Stromal cell of bone marrow (primary cell): ENCODE results near the gene LRRC51.

Source experiments
- DNase-seq: peaks from one replicate; pipeline ENCODE4 v3.0.0-alpha.2; 2012; ENCODE audit warnings: low read depth

The LRRC51 gene

DNA sequence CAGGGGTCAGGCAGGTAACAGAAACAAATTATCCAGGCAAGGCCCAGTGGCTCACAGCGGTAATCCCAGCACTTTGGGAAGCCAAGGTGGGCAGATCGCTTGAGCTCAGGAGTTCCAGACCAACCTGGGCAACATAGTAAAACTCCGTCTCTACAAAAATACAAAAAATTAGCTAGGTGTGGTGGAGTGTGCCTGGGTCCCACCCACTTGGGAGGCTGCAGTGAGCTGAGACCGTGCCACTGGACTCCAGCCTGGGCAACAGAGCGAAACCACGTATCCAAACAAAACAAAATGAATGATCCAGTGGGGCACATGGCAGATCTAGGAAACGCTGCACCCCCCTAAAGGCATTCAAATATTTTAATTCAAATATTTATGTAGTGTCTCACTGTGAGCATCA, 10.2 kb upstream of the LRRC51 start:
- no peak for DNase-seq

DNA sequence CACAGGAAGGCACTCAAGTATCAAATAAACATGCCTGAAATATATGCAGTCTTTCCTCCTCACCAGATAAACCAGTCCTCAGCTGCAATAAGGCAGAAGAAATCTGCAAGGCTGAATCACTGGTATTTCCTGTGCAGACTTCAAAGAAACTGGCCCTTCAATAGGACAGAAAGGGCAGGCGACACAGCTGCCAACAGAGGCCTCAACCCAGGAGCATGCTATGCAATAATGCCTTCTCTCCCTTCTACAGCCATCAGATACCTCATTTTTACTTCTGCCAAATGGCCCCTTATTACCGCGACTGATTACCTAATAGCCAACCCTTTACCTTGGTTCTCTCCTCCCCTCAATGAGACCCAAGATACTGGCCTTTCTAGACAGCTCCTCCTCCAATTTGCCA, 8.3 kb upstream of the LRRC51 start:
- DNase-seq: no peak

DNA sequence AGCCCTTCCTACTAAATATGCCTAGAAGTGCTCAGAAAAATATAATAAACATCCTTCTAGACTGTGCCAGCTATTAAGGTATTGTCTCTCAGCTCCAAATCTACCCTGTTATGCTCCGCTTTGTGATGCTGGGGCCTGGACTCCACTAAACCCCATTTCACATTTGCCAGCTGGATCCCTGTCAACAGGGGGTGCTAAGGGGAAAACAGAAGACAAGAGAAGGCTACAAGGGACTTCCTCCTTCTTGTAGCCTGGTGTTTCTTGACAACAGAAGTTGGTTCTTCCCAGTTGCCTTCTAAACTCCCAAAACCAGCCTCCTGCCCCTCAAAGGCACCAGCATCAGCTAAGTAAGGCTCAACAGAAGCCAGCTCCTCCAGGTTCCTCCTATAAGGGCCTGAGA, 5.5 kb upstream of the LRRC51 start:
- DNase-seq: no peak

GRCh38 chr11:72075756-72076155, 4.9 kb upstream of the LRRC51 start:
- DNase-seq: no peak

DNA sequence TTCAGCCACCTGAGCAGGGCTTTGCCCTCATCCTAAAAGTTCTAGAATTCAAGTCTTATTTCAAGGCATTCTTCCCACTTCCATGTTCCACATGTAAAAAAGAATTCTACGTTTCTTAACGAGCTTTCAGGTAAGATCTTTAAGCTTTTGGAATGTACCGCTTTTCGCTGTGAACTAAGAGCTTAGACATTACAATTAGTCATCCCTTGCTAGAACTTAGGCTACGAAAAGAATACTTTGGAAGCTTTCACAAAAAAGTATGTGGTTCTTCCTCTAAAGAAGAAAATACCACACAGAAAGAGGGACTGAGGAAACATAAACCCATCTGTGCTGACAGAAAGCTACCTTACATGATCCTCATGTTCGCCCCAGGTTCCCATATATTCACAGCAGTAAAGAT, 2.2 kb upstream of the LRRC51 start:
- DNase-seq: no peak

DNA sequence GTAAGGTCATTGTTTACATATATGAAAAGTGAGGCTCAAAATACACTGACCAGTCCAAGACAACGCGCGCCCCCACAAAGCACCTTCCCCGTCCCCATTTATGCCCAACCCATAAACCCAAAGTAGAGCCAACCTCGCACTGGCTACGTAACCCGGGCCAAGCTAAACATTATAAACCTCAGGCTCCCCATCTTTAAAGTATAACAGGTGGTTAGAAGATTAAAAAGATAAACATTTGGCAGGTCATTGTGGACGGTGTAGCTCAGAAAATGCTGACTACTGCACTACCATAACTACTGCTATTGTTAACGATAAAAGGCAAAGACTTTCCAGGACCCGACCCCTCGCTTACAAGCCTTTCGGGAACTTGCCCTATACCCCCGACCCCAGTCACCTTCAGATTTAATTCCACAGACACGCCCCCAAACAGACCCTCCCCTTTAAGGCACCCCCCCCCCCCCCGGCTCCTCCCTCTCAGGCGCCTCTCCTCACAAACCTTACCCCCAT, 778 bp upstream of the LRRC51 start:
- DNase-seq: no peak

GRCh38 chr11:72081184-72081644, 564 bp downstream of the LRRC51 start:
- no peak for DNase-seq

- no peak for DNase-seq
Observed at GRCh38 chr11:72081821-72082453, 1.3 kb downstream of the LRRC51 start.

- no peak for DNase-seq
Observed at GRCh38 chr11:72083414-72083813, 2.8 kb downstream of the LRRC51 start.

GRCh38 chr11:72084076-72084475, 3.4 kb downstream of the LRRC51 start:
- DNase-seq: no peak

DNA sequence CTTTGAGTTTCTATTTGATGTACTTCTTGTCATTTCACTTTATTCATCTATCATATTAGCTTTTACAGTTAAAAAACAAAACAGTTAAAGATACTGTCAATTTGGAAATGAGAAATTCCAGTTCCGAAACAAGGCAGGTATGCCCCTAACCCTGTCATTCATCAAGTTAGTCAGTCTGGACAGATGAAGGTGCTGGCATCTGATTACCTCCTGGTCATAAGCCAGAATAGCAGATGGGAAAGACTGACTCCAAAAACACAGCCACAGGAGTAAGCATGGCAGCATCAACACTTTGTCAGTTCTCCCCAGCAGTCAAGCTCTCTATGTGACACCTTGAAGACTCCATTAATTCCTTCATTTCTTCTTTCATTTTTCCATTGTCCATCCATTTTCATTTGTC, 4.3 kb downstream of the LRRC51 start:
- DNase-seq: no peak

DNA sequence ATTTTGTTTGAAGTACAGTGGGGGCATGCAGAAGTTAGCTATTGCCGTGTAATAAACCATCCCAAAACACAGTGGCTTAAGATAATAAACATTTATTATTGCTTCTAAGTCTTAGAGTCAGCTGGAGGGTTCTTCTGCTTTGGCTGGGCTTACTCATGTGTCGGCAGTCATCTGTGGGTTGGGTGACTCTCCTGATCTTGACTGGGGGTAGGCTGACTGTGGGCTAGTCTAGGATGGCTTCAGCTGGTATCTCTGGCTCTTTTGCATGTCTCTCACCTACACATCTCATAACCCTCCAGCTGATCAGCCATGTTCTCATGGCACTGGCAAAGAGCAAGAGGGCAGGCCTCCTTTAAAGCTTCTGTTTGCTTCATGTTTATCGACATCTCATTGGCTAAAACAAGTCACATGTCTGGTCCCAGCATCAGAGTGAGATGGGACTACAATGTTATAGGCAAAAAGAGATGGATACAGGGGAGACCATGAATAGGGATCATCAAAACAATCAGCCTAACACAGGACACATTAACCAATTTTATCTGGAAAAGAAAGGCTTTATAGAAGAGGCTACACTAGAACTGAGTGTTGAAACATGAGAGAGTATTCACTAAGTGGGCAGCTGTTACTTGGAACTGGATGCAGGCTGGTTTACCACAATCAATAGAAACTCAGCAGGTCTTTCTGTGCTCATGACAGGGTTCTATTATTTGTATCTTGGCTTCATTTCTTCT, 5.1 kb downstream of the LRRC51 start:
- DNase-seq: no peak

DNA sequence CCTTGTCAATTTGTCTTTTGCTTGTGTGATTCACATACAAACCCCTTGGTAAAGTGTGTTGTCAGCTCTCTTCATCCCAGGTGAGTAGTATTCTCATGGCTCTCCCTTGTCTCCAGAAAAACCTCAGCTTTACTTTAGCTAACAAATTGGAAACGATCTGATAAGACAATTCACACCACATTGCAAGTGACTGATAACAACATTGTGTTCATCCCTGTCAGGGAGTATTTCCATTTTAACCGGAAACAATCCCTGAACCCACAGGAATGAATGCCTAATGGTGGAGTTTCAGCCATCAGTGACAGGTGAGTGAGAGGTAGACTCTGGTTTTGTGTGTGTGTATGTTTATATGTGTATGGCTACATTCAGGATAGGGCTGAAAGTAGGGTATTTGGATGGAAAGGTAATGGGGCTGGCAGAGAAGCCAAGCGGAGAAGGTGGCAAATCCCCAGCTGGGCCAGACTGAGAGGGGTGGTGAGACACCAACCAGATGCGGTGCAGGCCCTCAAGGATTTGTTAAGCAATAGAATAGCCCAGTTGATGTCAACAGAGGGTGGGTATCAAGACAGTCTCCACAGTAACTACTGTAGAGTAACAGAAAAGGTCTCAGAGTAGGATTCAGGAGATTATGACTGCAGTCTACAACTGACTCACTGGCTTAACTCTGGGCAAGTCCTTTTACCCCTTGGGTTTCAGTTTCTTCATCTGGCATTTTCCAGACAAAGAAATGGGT, 7.6 kb downstream of the LRRC51 start:
- DNase-seq: no peak

DNA sequence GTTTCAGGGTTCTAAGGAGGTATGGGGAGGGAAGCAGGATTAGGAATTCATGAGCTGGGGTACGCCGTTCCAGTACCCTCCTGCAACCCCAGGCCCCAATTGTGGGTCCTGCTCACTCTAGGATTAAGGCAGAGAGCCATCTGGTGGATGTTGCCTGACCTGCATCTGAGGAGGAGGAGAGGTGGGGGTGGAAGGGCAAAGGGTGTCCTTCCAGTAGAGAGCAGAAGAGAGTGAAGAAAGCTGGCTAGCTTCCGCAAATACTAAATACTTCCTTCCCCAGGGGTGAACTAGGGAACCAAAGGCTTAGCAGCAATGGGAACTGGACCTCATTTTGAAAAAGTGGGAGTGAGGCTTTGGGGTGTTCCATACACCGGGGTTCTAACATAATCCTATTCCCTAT, 10.6 kb downstream of the LRRC51 start:
- peak; percentile 45 for DNase-seq

DNA sequence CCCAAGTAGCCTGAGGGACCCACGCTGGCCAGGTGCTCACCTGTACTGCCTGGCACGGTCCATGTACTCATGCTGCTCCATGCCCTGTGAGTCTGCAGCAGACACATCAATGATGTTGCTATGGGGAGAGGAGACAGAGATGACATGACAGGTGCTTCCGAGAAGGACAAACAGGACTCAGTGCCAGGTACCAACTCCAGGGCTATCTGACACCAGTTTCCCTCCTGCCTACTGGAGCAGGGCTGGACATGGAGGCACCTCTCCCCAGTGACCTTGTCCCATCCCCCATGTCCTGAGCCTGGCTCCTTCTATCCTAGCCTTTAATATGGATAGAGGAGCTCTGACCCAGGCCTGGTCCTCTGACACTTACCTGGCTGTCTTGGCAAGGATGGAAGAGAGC, 18.1 kb downstream of the LRRC51 start:
- no peak for DNase-seq

DNA sequence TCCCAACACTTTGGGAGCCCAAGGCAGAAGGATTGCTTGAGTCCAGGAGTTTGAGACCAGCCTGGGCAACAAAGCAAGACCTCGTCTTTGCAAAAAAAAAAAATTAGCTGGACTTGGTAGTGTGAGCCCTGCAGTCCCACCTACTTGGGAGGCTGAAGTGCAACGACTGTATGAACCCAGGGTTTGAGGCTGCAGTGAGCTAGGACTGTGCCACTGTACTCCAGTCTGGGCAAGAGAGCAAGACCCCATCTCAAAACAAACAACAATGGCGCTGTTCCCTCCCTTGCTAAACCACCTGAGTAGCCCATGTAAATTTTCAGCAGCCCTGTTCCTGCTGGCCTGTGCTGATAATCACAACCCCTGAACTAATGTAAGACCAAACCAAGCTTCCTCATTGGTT, 19.4 kb downstream of the LRRC51 start:
- DNase-seq: no peak

DNA sequence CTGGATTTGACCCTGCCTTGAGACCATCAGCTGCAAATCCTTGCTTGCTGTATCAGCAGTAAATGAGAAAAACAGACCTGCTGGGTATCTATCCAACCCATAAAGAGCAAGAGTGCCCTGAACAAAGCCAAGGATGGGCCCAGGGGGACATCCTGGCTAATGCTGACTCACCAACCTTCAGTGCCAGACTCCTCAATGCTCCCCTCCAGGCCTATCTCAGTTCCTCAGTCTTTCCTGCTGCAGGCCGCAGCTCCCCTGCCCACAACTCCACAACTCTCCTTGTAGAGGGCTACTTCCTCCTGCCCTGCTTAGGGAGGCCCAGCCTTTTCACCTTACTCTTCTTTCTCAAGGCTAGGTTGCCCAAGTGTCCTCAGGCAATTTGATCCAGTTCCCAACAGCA, 19.8 kb downstream of the LRRC51 start:
- no peak for DNase-seq

DNA sequence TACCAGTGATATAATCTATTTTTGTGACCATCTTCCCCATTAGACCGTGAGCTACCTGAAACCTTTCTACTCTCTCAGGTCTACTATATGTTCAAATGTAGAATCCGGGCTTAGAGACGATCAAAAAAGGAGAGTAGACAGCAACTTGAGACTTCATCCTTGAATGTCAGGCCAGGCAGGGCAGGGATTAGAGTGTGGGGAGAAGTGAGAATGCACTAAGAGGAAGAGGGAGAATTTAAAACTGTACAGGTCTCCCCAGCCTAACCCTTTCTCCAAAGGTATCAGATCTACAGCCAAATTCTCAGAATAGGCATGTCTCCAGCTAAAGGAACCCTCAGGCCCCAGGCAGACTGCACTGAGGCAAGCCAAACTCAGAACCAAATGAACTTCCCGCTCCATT, 21.5 kb downstream of the LRRC51 start:
- DNase-seq: no peak

- DNase-seq: no peak
Observed at GRCh38 chr11:72102631-72102945, 21.9 kb downstream of the LRRC51 start.

GRCh38 chr11:72102946-72103753, 22.5 kb downstream of the LRRC51 start, which contains the start of gene LAMTOR1:
Gene LAMTOR1 (minus strand): TSS chr11:72103297. CDS start chr11:72103224, 73 bp downstream.
- DNase-seq: peak; percentile 98

DNA sequence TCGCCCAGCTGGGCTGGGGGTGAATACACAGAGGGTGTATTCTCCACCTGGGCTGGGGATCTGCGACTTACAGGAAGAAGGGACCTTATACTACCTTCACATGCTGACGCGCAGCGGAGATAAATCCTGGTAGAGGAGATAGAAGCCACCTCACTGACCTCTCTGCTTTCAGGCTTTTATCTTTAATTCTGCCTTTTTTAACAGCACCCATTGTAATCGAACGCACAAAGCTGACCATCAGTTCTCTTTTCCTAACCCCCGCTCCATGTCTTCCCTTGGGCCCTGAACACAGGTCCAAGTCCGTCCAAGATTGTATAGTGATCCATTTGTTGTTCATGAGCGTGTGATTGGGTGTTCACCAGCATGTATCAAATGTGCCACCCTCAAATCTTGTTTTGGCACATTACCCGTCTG, 23.1 kb downstream of the LRRC51 start:
- no peak for DNase-seq

DNA sequence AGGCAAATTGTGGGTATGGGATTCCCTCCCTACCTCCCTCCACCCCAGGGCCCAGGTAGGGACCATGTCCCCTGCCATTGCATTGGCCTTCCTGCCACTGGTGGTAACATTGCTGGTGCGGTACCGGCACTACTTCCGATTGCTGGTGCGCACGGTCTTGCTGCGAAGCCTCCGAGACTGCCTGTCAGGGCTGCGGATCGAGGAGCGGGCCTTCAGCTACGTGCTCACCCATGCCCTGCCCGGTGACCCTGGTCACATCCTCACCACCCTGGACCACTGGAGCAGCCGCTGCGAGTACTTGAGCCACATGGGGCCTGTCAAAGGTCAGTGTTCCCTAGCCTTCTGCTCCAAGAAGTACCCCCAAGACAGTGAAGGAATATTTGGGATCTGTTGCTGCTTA, 25.2 kb downstream of the LRRC51 start, which contains the start of gene TOMT:
TOMT (plus strand) TSS at position 37 of the 400 bp plus-strand sequence; CDS start at position 65, 28 bp downstream.
- no peak for DNase-seq
